A549 (cell line): ENCODE measurements around the gene GCLC. TPM values are rescaled to one million over a fixed set of nuclear protein-coding genes. Genes with fewer than 3 reads are reported as not detected.

Experiments used
- ATAC-seq, 2 experiments: fragments of 200-7000 bp in 1 of 2; fragments of >200 bp in 1 of 2; cut with Nextera tagmentation in 1 of 2; cut with Tn5 transposase in 1 of 2; 3 replicates each; pipeline versions ENCODE4 v1.8.0 to v1.9.1; 2018 to 2020; ENCODE audit warnings: mild to moderate bottlenecking in 1 of 2, moderate library complexity in 1 of 2
- CTCF ChIA-PET: fragments of 300-600 bp; sonication (Branson Sonifier 250); formaldehyde crosslinking; extraction: SDS; loops from one replicate; lab custom pipeline; 2021; ENCODE audit warnings: antibody characterized with exemption, inconsistent platforms; lab: Yijun Ruan, JAX
- POLR2A ChIA-PET: fragments of 350-600 bp; formaldehyde crosslinking; extraction: SDS; loops from one replicate; lab custom pipeline; 2021; ENCODE audit warnings: antibody characterized with exemption, inconsistent platforms; lab: Yijun Ruan, JAX
- DNase-seq, 2 experiments: peaks; one replicate each; pipeline versions ENCODE4 v3.0.0 to v3.0.0-alpha.2; 2011 to 2016; ENCODE audit warnings: low read depth in 1 of 2, low spot score in 1 of 2
- FAIRE-seq: peaks from 2 replicates; lab custom pipeline; 2011; peaks lifted over from hg19 to GRCh38; lab: Jason Lieb, UNC
- H3K27ac ChIP-seq, 2 experiments: fragments of >200 bp; sonication (Bioruptor Twin); formaldehyde crosslinking; 3 replicates each; pipeline ENCODE4 v1.5.1; 2016 to 2017
- H3K4me1 ChIP-seq: fragments of >200 bp; sonication (Bioruptor Twin); formaldehyde crosslinking; 3 replicates; pipeline ENCODE4 v1.6.1; 2016
- H3K4me2 ChIP-seq: fragments of >200 bp; sonication (Bioruptor Twin); formaldehyde crosslinking; 3 replicates; pipeline ENCODE4 v1.6.1; 2016
- H3K4me3 ChIP-seq: fragments of >200 bp; sonication (Bioruptor Twin); formaldehyde crosslinking; 3 replicates; pipeline ENCODE4 v1.5.1; 2016
- H3K9me3 ChIP-seq: fragments of >200 bp; sonication (Bioruptor Twin); formaldehyde crosslinking; 3 replicates; pipeline ENCODE4 v1.6.1; 2016
- CBX2 ChIP-seq: fragments of 200-600 bp; sonication (generic); IDR thresholded peaks from 2 replicates; pipeline ENCODE4 v1.6.1; 2016; ENCODE audit warnings: low read depth, mild to moderate bottlenecking, borderline replicate concordance
- CEBPB ChIP-seq, 2 experiments: fragments of >200 bp in 1 of 2; sonication (Bioruptor Twin) in 1 of 2; formaldehyde crosslinking in 1 of 2; IDR thresholded peaks; 2 replicates each; pipeline ENCODE4 v1.6.1; 2012 to 2016
- CHD2 ChIP-seq: fragments of 150-350 bp; IDR thresholded peaks from 2 replicates; pipeline ENCODE4 v1.6.1; 2014; ENCODE audit warnings: low read length; ENCODE audit not compliant: partially characterized antibody
- CHD4 ChIP-seq: fragments of 200-600 bp; sonication (generic); IDR thresholded peaks from 2 replicates; pipeline ENCODE4 v1.6.1; 2016; ENCODE audit warnings: antibody characterized with exemption, mild to moderate bottlenecking, borderline replicate concordance
- CTCF ChIP-seq: fragments of >200 bp; sonication (Bioruptor Twin); formaldehyde crosslinking; IDR thresholded peaks from 3 replicates; pipeline ENCODE4 v1.5.1; 2016
- EHMT2 ChIP-seq: fragments of 200-600 bp; sonication (generic); IDR thresholded peaks from 2 replicates; pipeline ENCODE4 v1.6.1; 2016; ENCODE audit warnings: antibody characterized with exemption, low read depth, mild to moderate bottlenecking, moderate library complexity
- EP300 ChIP-seq, 2 experiments: fragments of >200 bp; sonication (Bioruptor Twin); formaldehyde crosslinking; IDR thresholded peaks; 2 replicates in 1 of 2; 3 replicates in 1 of 2; pipeline ENCODE4 v1.6.1; 2016 to 2017
- FOSL2 ChIP-seq, 2 experiments: fragments of 450-650 bp in 1 of 2; fragments of >200 bp in 1 of 2; sonication (Bioruptor Twin) in 1 of 2; formaldehyde crosslinking; IDR thresholded peaks; 2 replicates each; pipeline versions ENCODE4 v1.5.0 to v1.6.1; 2016 to 2020; ENCODE audit warnings: mild to moderate bottlenecking in 1 of 2, moderate library complexity in 1 of 2
- FOXS1 ChIP-seq: fragments of 250-450 bp; sonication (Bioruptor Pico); IDR thresholded peaks from 2 replicates; pipeline ENCODE4 v1.5.0; 2020; ENCODE audit warnings: mild to moderate bottlenecking, moderate library complexity
- GATA3 ChIP-seq: IDR thresholded peaks from 2 replicates; pipeline ENCODE4 v1.6.1; 2012; ENCODE audit warnings: borderline replicate concordance
- HES2 ChIP-seq: fragments of >200 bp; sonication (Bioruptor Twin); formaldehyde crosslinking; IDR thresholded peaks from 2 replicates; pipeline ENCODE4 v1.6.1; 2016
- JUN ChIP-seq, 2 experiments: fragments of >200 bp; sonication (Bioruptor Twin); formaldehyde crosslinking; IDR thresholded peaks; 2 replicates in 1 of 2; 3 replicates in 1 of 2; pipeline ENCODE4 v1.6.1; 2016 to 2017
- JUNB ChIP-seq: fragments of >200 bp; sonication (Bioruptor Twin); formaldehyde crosslinking; IDR thresholded peaks from 2 replicates; pipeline ENCODE4 v1.6.1; 2016
- KDM1A ChIP-seq: fragments of 200-600 bp; sonication (generic); IDR thresholded peaks from 2 replicates; pipeline ENCODE4 v1.6.1; 2016; ENCODE audit warnings: low read depth, mild to moderate bottlenecking
- KDM5A ChIP-seq: fragments of 200-600 bp; sonication (generic); IDR thresholded peaks from 2 replicates; pipeline ENCODE4 v1.6.1; 2016; ENCODE audit warnings: antibody characterized with exemption, mild to moderate bottlenecking
- MYC ChIP-seq: IDR thresholded peaks from 2 replicates; pipeline ENCODE4 v1.6.1; 2012; ENCODE audit warnings: mild to moderate bottlenecking, inconsistent platforms, low read length, improper control_type of control experiment, borderline replicate concordance
- NPAS2 ChIP-seq: fragments of 250-450 bp; sonication (Bioruptor Pico); IDR thresholded peaks from 2 replicates; pipeline ENCODE4 v1.8.0; 2022; ENCODE audit warnings: mild to moderate bottlenecking, moderate library complexity, borderline replicate concordance
- PBX3 ChIP-seq: IDR thresholded peaks from 2 replicates; pipeline ENCODE4 v1.6.1; 2012
- PHF8 ChIP-seq: fragments of 200-600 bp; sonication (generic); IDR thresholded peaks from 2 replicates; pipeline ENCODE4 v1.6.1; 2016; ENCODE audit warnings: low read depth, mild to moderate bottlenecking, antibody characterized with exemption, moderate library complexity, borderline replicate concordance
- POLR2A ChIP-seq: IDR thresholded peaks from 2 replicates; pipeline ENCODE4 v1.6.1; 2012; ENCODE audit warnings: mild to moderate bottlenecking, low read length
- RAD21 ChIP-seq, 2 experiments: fragments of >200 bp in 1 of 2; sonication (Bioruptor Twin) in 1 of 2; formaldehyde crosslinking in 1 of 2; IDR thresholded peaks in 1 of 2; conservative IDR thresholded peaks in 1 of 2; 2 replicates in 1 of 2; 3 replicates in 1 of 2; pipeline ENCODE4 v1.6.1; 2012 to 2018; ENCODE audit warnings: inconsistent platforms in 1 of 2
- REST ChIP-seq: fragments of 200-600 bp; sonication (generic); IDR thresholded peaks from 2 replicates; pipeline ENCODE4 v1.6.1; 2016; ENCODE audit warnings: antibody characterized with exemption, mild to moderate bottlenecking, moderate library complexity
- RFX5 ChIP-seq: fragments of 450-650 bp; IDR thresholded peaks from 2 replicates; pipeline ENCODE4 v1.7.1; 2014; ENCODE audit warnings: antibody characterized with exemption, mild to moderate bottlenecking, moderate library complexity
- SMC3 ChIP-seq: fragments of >200 bp; sonication (Bioruptor Twin); formaldehyde crosslinking; IDR thresholded peaks from 3 replicates; pipeline ENCODE4 v1.6.1; 2018; ENCODE audit warnings: inconsistent platforms
- SREBF2 ChIP-seq: fragments of 450-650 bp; IDR thresholded peaks from 2 replicates; pipeline ENCODE4 v1.6.1; 2014; ENCODE audit warnings: mild to moderate bottlenecking, moderate library complexity
- TFCP2L1 ChIP-seq: fragments of 250-450 bp; sonication (Bioruptor Pico); IDR thresholded peaks from 2 replicates; pipeline ENCODE4 v1.5.0; 2021; ENCODE audit warnings: mild to moderate bottlenecking
- USF2 ChIP-seq: fragments of 450-650 bp; IDR thresholded peaks from 2 replicates; pipeline ENCODE4 v1.6.1; 2014; ENCODE audit warnings: antibody characterized with exemption
- ZNF302 ChIP-seq: fragments of 250-450 bp; sonication (Bioruptor Pico); IDR thresholded peaks from 2 replicates; pipeline ENCODE4 v1.9.0; 2021; ENCODE audit warnings: inconsistent platforms, mild to moderate bottlenecking, moderate library complexity
- WGBS: methylation state at CpG from one replicate; pipeline ENCODE4 v1.1.6; 2017; ENCODE audit errors: missing lambda C conversion rate; 5-methylcytosine and 5-hydroxymethylcytosine counted together
- polyA minus RNA-seq: library from RNA; depleted of rRNA, polyadenylated mRNA; stranded (reverse); fragments of >200 nt; gene quantifications from 2 replicates; pipeline ENCODE4 v1.2.3, GENCODE V29; 2011; rRNA and poly(A)+ RNA removed
- polyA plus RNA-seq, 4 experiments: library from polyadenylated mRNA; depleted of rRNA in 3 of 4; stranded (reverse); fragments of >200 nt; fragmentation: RNase III in 1 of 4; extraction: RNeasy Plus Mini Kit Qiagen cat#74134 plus additional on column Dnase treatment in 1 of 4; gene quantifications; 2 replicates in 3 of 4; 3 replicates in 1 of 4; pipeline ENCODE4 v1.2.3, GENCODE V29; 2011 to 2017
- TF ChIP-seq, protein P1 (sequence below): IDR thresholded peaks from 2 replicates; pipeline ENCODE4 v1.6.1; 2012
- TF ChIP-seq, protein P2 (sequence below): IDR thresholded peaks from 2 replicates; pipeline ENCODE4 v1.6.1; 2012; ENCODE audit warnings: low read depth, borderline replicate concordance

Gene GCLC
- 180 and 187 TPM in 2 replicates for polyA plus RNA-seq (2011; rRNA removed)
- 58.4 and 61.4 TPM in 2 replicates for polyA plus RNA-seq (2012; cell fraction: cytosol; rRNA removed)
- polyA plus RNA-seq (2012; cell fraction: nucleus; rRNA removed) = 52.9 and 73.3 TPM in 2 replicates
- polyA plus RNA-seq (2017; fragmentation: RNase III; extraction: RNeasy Plus Mini Kit Qiagen cat#74134 plus additional on column Dnase treatment) = 108 to 116 TPM (median 113 TPM) in 3 replicates
- polyA minus RNA-seq = 131 and 152 TPM in 2 replicates

DNA sequence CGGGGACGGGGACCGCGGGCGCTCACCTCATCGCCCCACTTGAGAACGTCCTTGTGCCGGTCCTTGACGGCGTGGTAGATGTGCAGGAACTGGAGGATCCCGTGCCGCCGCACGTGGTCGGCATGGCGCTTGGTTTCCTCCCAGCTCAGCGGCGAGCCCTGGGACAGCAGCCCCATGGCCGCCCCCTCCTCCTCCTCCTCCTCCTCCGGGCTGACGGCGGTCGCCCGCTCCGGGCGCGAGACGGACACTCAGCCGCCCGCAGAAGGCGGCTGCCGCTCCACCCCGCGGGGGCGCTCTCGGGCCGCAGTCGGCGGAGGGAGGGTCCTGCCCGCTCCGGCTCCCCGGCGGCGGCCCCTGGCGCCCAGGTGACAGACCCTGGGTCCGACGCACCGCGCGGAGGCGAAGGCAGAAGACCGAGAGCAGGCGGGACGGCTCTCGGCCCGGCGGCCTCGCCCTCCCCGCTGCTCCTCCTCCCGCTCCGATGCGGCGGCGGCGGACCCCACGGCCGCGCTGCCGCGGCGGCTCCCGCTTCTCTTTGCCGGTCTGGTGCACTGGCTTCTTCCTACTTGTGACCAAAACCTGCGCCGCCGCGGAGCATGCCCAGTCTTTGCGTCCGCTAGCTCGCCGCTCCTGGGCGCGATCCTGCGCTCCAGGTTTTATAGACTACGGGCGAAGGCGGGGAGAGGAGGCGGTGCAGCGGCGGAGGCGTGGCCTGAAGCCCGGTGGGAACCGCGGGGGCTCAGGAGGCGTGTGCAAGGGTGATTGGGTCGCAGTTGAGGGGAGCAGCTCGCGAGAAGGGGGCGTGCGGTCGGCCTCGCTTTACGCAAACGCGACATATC, at the start of gene GCLC:
TSS of gene GCLC (minus strand) at position 632 of the 839 bp plus-strand sequence. CDS start at position 176, 456 bp downstream.
- peak within 1 kb of the TSS; percentile 90 for H3K4me3 ChIP-seq
- ATAC-seq (peak; percentile 64 to 72), FAIRE-seq (no peak), DNase-seq (peak; percentile 78 to 94)
- H3K4me1 ChIP-seq = peaks cover 40% of the 10 kb centered on the region
- peak within 1 kb of the TSS; percentile 95 to 98 for H3K27ac ChIP-seq
- peak; percentile 83 to 90 for TF ChIP-seq JUN (IDR thresholded peaks at IDR 0.05)
- TF ChIP-seq EHMT2 = no peak
- peak; percentile 79 for TF ChIP-seq CHD2
- TF ChIP-seq EP300 (IDR thresholded peaks at IDR 0.05) = peak in 1 of 2 experiments; percentile 28; a peak in 1 of 5 replicates
- peak; percentile 40; the same call in 1 of the 2 replicates for TF ChIP-seq RFX5
- TF ChIP-seq PHF8 = peak; percentile 40; the same call in 1 of the 2 replicates
- TF ChIP-seq, protein P1, sequence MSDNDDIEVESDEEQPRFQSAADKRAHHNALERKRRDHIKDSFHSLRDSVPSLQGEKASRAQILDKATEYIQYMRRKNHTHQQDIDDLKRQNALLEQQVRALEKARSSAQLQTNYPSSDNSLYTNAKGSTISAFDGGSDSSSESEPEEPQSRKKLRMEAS = peak; percentile 47
- no peak for TF ChIP-seq CEBPB (IDR thresholded peaks at IDR 0.05)
- no peak for TF ChIP-seq SREBF2
- peak; percentile 81 for TF ChIP-seq SMC3
- TF ChIP-seq FOSL2 (IDR thresholded peaks at IDR 0.05) = no peak
- no peak for TF ChIP-seq FOSL2 (CRISPR knock-in tag; IDR thresholded peaks at IDR 0.05)
- peak; percentile 78 for TF ChIP-seq CTCF
- no peak for TF ChIP-seq KDM5A
- peak; percentile 46; the same call in 1 of the 2 replicates for TF ChIP-seq MYC
- TF ChIP-seq NPAS2 (CRISPR knock-in tag) = no peak
- TF ChIP-seq, protein P2, sequence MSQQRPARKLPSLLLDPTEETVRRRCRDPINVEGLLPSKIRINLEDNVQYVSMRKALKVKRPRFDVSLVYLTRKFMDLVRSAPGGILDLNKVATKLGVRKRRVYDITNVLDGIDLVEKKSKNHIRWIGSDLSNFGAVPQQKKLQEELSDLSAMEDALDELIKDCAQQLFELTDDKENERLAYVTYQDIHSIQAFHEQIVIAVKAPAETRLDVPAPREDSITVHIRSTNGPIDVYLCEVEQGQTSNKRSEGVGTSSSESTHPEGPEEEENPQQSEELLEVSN = peak; percentile 34; the same call in 1 of the 2 replicates
- no peak for TF ChIP-seq HES2
- no peak for TF ChIP-seq CBX2
- TF ChIP-seq KDM1A = no peak
- peak; percentile 95 for TF ChIP-seq POLR2A
- TF ChIP-seq TFCP2L1 (CRISPR knock-in tag) = no peak
- TF ChIP-seq REST = peak; percentile 79
- TF ChIP-seq JUNB = no peak
- TF ChIP-seq RAD21 (conservative IDR thresholded peaks at IDR 0.05 in 1 of 2, IDR thresholded peaks at IDR 0.05 in 1 of 2) = peak; percentile 31 to 79; a peak in 4 of 5 replicates
- no peak for TF ChIP-seq PBX3
- TF ChIP-seq CHD4 = no peak
- no peak for TF ChIP-seq FOXS1 (CRISPR knock-in tag)
- no peak for TF ChIP-seq ZNF302
- TF ChIP-seq GATA3 = peak; percentile 12; the same call in 1 of the 2 replicates
- TF ChIP-seq USF2 = no peak
- 0% methylated on average over 14 of the region's 105 CpGs for WGBS
- H3K4me2 ChIP-seq = peak within 1 kb of the TSS; percentile 86
- CTCF ChIA-PET = interaction anchor here (0.5 to 2.3 kb wide), 27 partner anchors 10 to 183 kb away, joined by 3 to 24 read pairs (median 4); no protein-coding TSS in a partner anchor
- POLR2A ChIA-PET = interaction anchor here (0.6 to 1.8 kb wide), 15 partner anchors 12 to 190 kb away, joined by 3 to 18 read pairs (median 4); no protein-coding TSS in a partner anchor
- H3K9me3 ChIP-seq = no peaks in the 10 kb centered on the region
